CD14-positive monocyte (primary cell): ENCODE data around the gene MVB12B. TPM values are rescaled to one million over a fixed set of nuclear protein-coding genes. Genes with fewer than 3 reads are reported as not detected.
A peak's percentile ranks its signal among the peaks of the same experiment; 100 is the strongest.

Experiments used
- DNase-seq, 3 donors: peaks; one replicate each; pipeline ENCODE4 v3.0.0-alpha.2; 2011 to 2022
- H2AFZ ChIP-seq: 2 replicates; pipeline ENCODE4 v1.6.0; 2012; ENCODE audit warnings: mild to moderate bottlenecking, low read depth, low read length, inconsistent platforms; ENCODE audit not compliant: insufficient read depth, poor library complexity, severe bottlenecking
- H3K27ac ChIP-seq, 2 donors: 1 replicate in 1 of 2; 2 replicates in 1 of 2; pipeline ENCODE4 v1.5.1; 2012 to 2013; ENCODE audit warnings: low read length in 2 of 2, control low read depth in 1 of 2, inconsistent platforms in 1 of 2, low read depth in 1 of 2, mild to moderate bottlenecking in 1 of 2
- H3K27me3 ChIP-seq, 2 donors: one replicate each; pipeline versions ENCODE4 v1.6.0 to v1.6.1; 2011 to 2013; ENCODE audit warnings: low read length in 2 of 2; ENCODE audit not compliant: control insufficient read depth in 2 of 2, insufficient read depth in 2 of 2
- H3K36me3 ChIP-seq, 2 donors: replicated peaks in 1 of 2; 1 replicate in 1 of 2; 2 replicates in 1 of 2; pipeline versions ENCODE4 v1.5.1 to v1.6.1; 2012 to 2013; ENCODE audit warnings: low read length in 2 of 2, control low read depth in 1 of 2, inconsistent platforms in 1 of 2, mild to moderate bottlenecking in 1 of 2; ENCODE audit not compliant: insufficient read depth in 2 of 2, control insufficient read depth in 1 of 2
- H3K4me1 ChIP-seq, 2 donors: 1 replicate in 1 of 2; 2 replicates in 1 of 2; pipeline versions ENCODE4 v1.5.1 to v1.6.1; 2012 to 2013; ENCODE audit warnings: low read length in 2 of 2, control low read depth in 1 of 2, inconsistent platforms in 1 of 2, mild to moderate bottlenecking in 1 of 2, moderate library complexity in 1 of 2; ENCODE audit not compliant: insufficient read depth in 2 of 2, control insufficient read depth in 1 of 2
- H3K4me2 ChIP-seq: replicated peaks from 2 replicates; pipeline ENCODE3; 2012; ENCODE audit warnings: low read length, moderate library complexity, mild to moderate bottlenecking; ENCODE audit not compliant: poor library complexity, severe bottlenecking; ENCODE audit errors: extremely low read depth
- H3K4me3 ChIP-seq, 3 experiments: fragments of 200-600 bp in 1 of 3; sonication (generic) in 1 of 3; replicated peaks in 1 of 3; 1 replicate in 2 of 3; 2 replicates in 1 of 3; pipeline ENCODE4 v1.5.1; 2011 to 2013; ENCODE audit warnings: low read length in 3 of 3, mild to moderate bottlenecking in 3 of 3, control low read depth in 2 of 3, low read depth in 2 of 3, inconsistent platforms in 1 of 3, moderate library complexity in 1 of 3
- H3K79me2 ChIP-seq: 2 replicates; pipeline ENCODE4 v1.6.0; 2012; ENCODE audit warnings: mild to moderate bottlenecking, control low read depth, inconsistent platforms, low read length, moderate library complexity; ENCODE audit not compliant: insufficient read depth
- H3K9ac ChIP-seq: 2 replicates; pipeline ENCODE4 v1.6.0; 2017; ENCODE audit warnings: low read length, mild to moderate bottlenecking; ENCODE audit not compliant: insufficient read depth, poor library complexity, severe bottlenecking
- H3K9me3 ChIP-seq, 2 donors: replicated peaks in 1 of 2; 1 replicate in 1 of 2; 2 replicates in 1 of 2; pipeline versions ENCODE4 v1.5.1 to v1.6.1; 2012 to 2013; ENCODE audit warnings: low read length in 2 of 2, control low read depth in 1 of 2; ENCODE audit not compliant: control insufficient read depth in 1 of 2, insufficient read depth in 1 of 2
- H4K20me1 ChIP-seq: 2 replicates; pipeline ENCODE4 v1.6.0; 2012; ENCODE audit warnings: mild to moderate bottlenecking, low read length, control low read depth, moderate library complexity; ENCODE audit not compliant: insufficient read depth
- H3K27ac Mint-ChIP-seq, 7 donors: one replicate each; pipeline ENCODE4 v1.8.0; 2020; ENCODE audit warnings: mild to moderate bottlenecking in 7 of 7, mixed read lengths in 7 of 7, moderate library complexity in 6 of 7, inconsistent platforms in 2 of 7
- H3K27me3 Mint-ChIP-seq, 3 donors: one replicate each; pipeline ENCODE4 v1.8.0; 2021 to 2022; ENCODE audit warnings: low read depth in 3 of 3, mild to moderate bottlenecking in 3 of 3, mixed read lengths in 3 of 3, moderate library complexity in 3 of 3, inconsistent platforms in 1 of 3
- H3K36me3 Mint-ChIP-seq, 2 donors: one replicate each; pipeline ENCODE4 v1.8.0; 2020; ENCODE audit warnings: mixed read lengths in 2 of 2, inconsistent platforms in 1 of 2, mild to moderate bottlenecking in 1 of 2
- H3K4me1 Mint-ChIP-seq: one replicate; pipeline ENCODE4 v1.8.0; 2020; ENCODE audit warnings: mild to moderate bottlenecking, mixed read lengths
- H3K4me3 Mint-ChIP-seq, 2 donors: one replicate each; pipeline ENCODE4 v1.8.0; 2020; ENCODE audit warnings: mild to moderate bottlenecking in 2 of 2, mixed read lengths in 2 of 2, moderate library complexity in 1 of 2
- H3K9me3 Mint-ChIP-seq, 7 donors: one replicate each; pipeline ENCODE4 v1.8.0; 2020 to 2022; ENCODE audit warnings: mixed read lengths in 7 of 7, mild to moderate bottlenecking in 6 of 7, moderate library complexity in 6 of 7, inconsistent platforms in 2 of 7
- WGBS: methylation state at CpG from one replicate; pipeline ENCODE4 v1.1.5; 2013; ENCODE audit warnings: missing lambda C conversion rate; ENCODE audit not compliant: insufficient coverage; 5-methylcytosine and 5-hydroxymethylcytosine counted together
- intact Hi-C, 2 donors: fragments of 100-400 bp; cut with micrococcal nuclease; formaldehyde crosslinking; loops; one replicate each; pipeline versions ENCODE4 v1.15.0 to v1.15.1; 2023
- polyA plus RNA-seq, 3 donors: library from polyadenylated mRNA; depleted of rRNA in 1 of 3; unstranded in 2 of 3; stranded (reverse) in 1 of 3; fragments of 300-500 nt in 2 of 3; fragments of >200 nt in 1 of 3; fragmentation: Illumina TruSeq in 2 of 3; gene quantifications; 1 replicate in 2 of 3; 2 replicates in 1 of 3; pipeline ENCODE4 v1.2.3, GENCODE V29; 2012 to 2021
- TF ChIP-seq, protein P1 (sequence below): fragments of 200-600 bp; IDR thresholded peaks from one replicate; pipeline ENCODE4 v1.8.0; 2022; ENCODE audit warnings: antibody characterized with exemption, mild to moderate bottlenecking

Gene MVB12B
- polyA plus RNA-seq, 3 donors = 2.8 to 8.1 (median 3.5) TPM

- H3K9ac ChIP-seq = no peak overlapping the region
- H3K4me2 ChIP-seq = no peak overlapping the region
- H3K4me3 Mint-ChIP-seq = no peak overlapping the region
- H4K20me1 ChIP-seq = no peaks in the 10 kb centered on the region
- H3K9me3 Mint-ChIP-seq = no peaks in the 10 kb centered on the region
- H3K4me1 ChIP-seq = peaks cover 26 to 37% of the 10 kb centered on the region in 2 donors
- H3K36me3 ChIP-seq = no peaks in the 10 kb centered on the region
- H3K36me3 Mint-ChIP-seq = peaks cover 9 to 13% of the 10 kb centered on the region in 2 donors
- H3K4me1 Mint-ChIP-seq = peaks cover 52% of the 10 kb centered on the region
- no peak for DNase-seq
- peaks cover 0 to 2% (median 0%) of the 10 kb centered on the region in 3 donors for H3K27me3 Mint-ChIP-seq
- H3K9me3 ChIP-seq = no peaks in the 10 kb centered on the region
- H3K79me2 ChIP-seq = peaks cover 14% of the 10 kb centered on the region
- intact Hi-C loops = no loop called here
- TF ChIP-seq, protein P1, sequence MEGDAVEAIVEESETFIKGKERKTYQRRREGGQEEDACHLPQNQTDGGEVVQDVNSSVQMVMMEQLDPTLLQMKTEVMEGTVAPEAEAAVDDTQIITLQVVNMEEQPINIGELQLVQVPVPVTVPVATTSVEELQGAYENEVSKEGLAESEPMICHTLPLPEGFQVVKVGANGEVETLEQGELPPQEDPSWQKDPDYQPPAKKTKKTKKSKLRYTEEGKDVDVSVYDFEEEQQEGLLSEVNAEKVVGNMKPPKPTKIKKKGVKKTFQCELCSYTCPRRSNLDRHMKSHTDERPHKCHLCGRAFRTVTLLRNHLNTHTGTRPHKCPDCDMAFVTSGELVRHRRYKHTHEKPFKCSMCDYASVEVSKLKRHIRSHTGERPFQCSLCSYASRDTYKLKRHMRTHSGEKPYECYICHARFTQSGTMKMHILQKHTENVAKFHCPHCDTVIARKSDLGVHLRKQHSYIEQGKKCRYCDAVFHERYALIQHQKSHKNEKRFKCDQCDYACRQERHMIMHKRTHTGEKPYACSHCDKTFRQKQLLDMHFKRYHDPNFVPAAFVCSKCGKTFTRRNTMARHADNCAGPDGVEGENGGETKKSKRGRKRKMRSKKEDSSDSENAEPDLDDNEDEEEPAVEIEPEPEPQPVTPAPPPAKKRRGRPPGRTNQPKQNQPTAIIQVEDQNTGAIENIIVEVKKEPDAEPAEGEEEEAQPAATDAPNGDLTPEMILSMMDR = no peak
- no peak overlapping the region for H2AFZ ChIP-seq
- H3K4me3 ChIP-seq = no peak overlapping the region
- H3K27ac ChIP-seq = peak overlapping the region in 1 of 2 donors; percentile 68
- WGBS = 89% methylated on average over 4 of the region's 5 CpGs
- H3K27ac Mint-ChIP-seq = no peak overlapping the region
- H3K27me3 ChIP-seq = no peaks in the 10 kb centered on the region
Measured at GRCh38 chr9:126373241-126373640, 46.6 kb downstream of the MVB12B start.

GRCh38 chr9:126374366-126374781 is 47.7 kb downstream of the MVB12B start:
- WGBS = 100% methylated on average over 3 of the region's 4 CpGs
- peaks cover 0 to 2% (median 0%) of the 10 kb centered on the region in 3 donors for H3K27me3 Mint-ChIP-seq
- peaks cover 61% of the 10 kb centered on the region for H3K4me1 Mint-ChIP-seq
- peaks cover 26 to 37% of the 10 kb centered on the region in 2 donors for H3K4me1 ChIP-seq
- no peaks in the 10 kb centered on the region for H3K27me3 ChIP-seq
- no peak overlapping the region for H2AFZ ChIP-seq
- TF ChIP-seq, protein P1 = no peak
- H3K27ac Mint-ChIP-seq = peak overlapping the region in 2 of 7 donors; percentile 14 to 19
- peaks cover 8 to 13% of the 10 kb centered on the region in 2 donors for H3K36me3 Mint-ChIP-seq
- no peaks in the 10 kb centered on the region for H3K36me3 ChIP-seq
- no peak overlapping the region for H3K4me2 ChIP-seq
- H3K79me2 ChIP-seq = peaks cover 10% of the 10 kb centered on the region
- no peaks in the 10 kb centered on the region for H3K9me3 Mint-ChIP-seq
- no peak overlapping the region for H3K4me3 Mint-ChIP-seq
- no peak overlapping the region for H3K9ac ChIP-seq
- H3K4me3 ChIP-seq = no peak overlapping the region
- DNase-seq = no peak
- H3K27ac ChIP-seq = no peak overlapping the region
- intact Hi-C loops = no loop called here
- no peaks in the 10 kb centered on the region for H3K9me3 ChIP-seq
- no peaks in the 10 kb centered on the region for H4K20me1 ChIP-seq
